H9 (cell line): ENCODE data around the gene BAZ2A. TPM values are rescaled to one million over a fixed set of nuclear protein-coding genes. Genes with fewer than 3 reads are reported as not detected.

Experiments used
- DNase-seq: peaks from one replicate; pipeline ENCODE4 v3.0.0-alpha.2; 2017
- H2AFZ ChIP-seq: one replicate; pipeline ENCODE4 v1.6.1; 2013; ENCODE audit warnings: mild to moderate bottlenecking, low read length, control low read depth, moderate library complexity
- H2AK5ac ChIP-seq: 2 replicates; pipeline ENCODE4 v1.6.1; 2013; ENCODE audit warnings: low read length, control low read depth, mixed read lengths; ENCODE audit not compliant: insufficient read length
- H2BK120ac ChIP-seq: one replicate; pipeline ENCODE4 v1.6.1; 2013; ENCODE audit warnings: low read depth, mild to moderate bottlenecking, low read length, control low read depth, inconsistent platforms; ENCODE audit not compliant: poor library complexity, severe bottlenecking
- H2BK12ac ChIP-seq: 2 replicates; pipeline ENCODE4 v1.6.1; 2013; ENCODE audit warnings: low read length, control low read depth, mixed read lengths, low read depth; ENCODE audit not compliant: insufficient read length
- H2BK15ac ChIP-seq: 2 replicates; pipeline ENCODE4 v1.6.1; 2013; ENCODE audit warnings: low read depth, low read length, control low read depth
- H2BK20ac ChIP-seq: one replicate; pipeline ENCODE4 v1.6.1; 2013; ENCODE audit warnings: low read depth, mild to moderate bottlenecking, low read length, control low read depth, inconsistent platforms; ENCODE audit not compliant: poor library complexity, severe bottlenecking
- H2BK5ac ChIP-seq: 2 replicates; pipeline ENCODE4 v1.6.1; 2013; ENCODE audit warnings: low read length, control low read depth, mixed read lengths; ENCODE audit not compliant: insufficient read length
- H3K14ac ChIP-seq: 2 replicates; pipeline ENCODE4 v1.6.1; 2013; ENCODE audit warnings: low read length, control low read depth; ENCODE audit not compliant: insufficient read depth
- H3K18ac ChIP-seq: 2 replicates; pipeline ENCODE4 v1.6.1; 2013; ENCODE audit warnings: low read depth, mild to moderate bottlenecking, mixed read lengths, low read length, control low read depth; ENCODE audit not compliant: insufficient read length
- H3K23ac ChIP-seq: 2 replicates; pipeline ENCODE4 v1.6.1; 2013; ENCODE audit warnings: low read length, control low read depth, mixed read lengths, low read depth; ENCODE audit not compliant: insufficient read length
- H3K23me2 ChIP-seq: 2 replicates; pipeline ENCODE4 v1.6.1; 2013; ENCODE audit warnings: low read depth, mild to moderate bottlenecking, mixed read lengths, low read length, control low read depth; ENCODE audit not compliant: insufficient read length, poor library complexity, severe bottlenecking
- H3K27ac ChIP-seq: 2 replicates; pipeline ENCODE4 v1.5.1; 2013; ENCODE audit warnings: low read length, control low read depth, mixed read lengths, low read depth; ENCODE audit not compliant: insufficient read length
- H3K27me3 ChIP-seq: 2 replicates; pipeline ENCODE4 v1.6.1; 2013; ENCODE audit warnings: low read length, control low read depth, inconsistent platforms; ENCODE audit not compliant: insufficient read depth
- H3K4ac ChIP-seq: 2 replicates; pipeline ENCODE4 v1.6.1; 2013; ENCODE audit warnings: low read depth, mild to moderate bottlenecking, control low read depth, inconsistent platforms, low read length, moderate library complexity
- H3K4me1 ChIP-seq: 2 replicates; pipeline ENCODE4 v1.6.1; 2013; ENCODE audit warnings: low read length, control low read depth, inconsistent platforms; ENCODE audit not compliant: insufficient read depth
- H3K4me2 ChIP-seq: 2 replicates; pipeline ENCODE4 v1.6.1; 2013; ENCODE audit warnings: low read length, control low read depth, mixed read lengths; ENCODE audit not compliant: insufficient read length, insufficient read depth
- H3K56ac ChIP-seq: 2 replicates; pipeline ENCODE4 v1.6.1; 2013; ENCODE audit warnings: low read depth, mild to moderate bottlenecking, mixed read lengths, low read length, control low read depth; ENCODE audit not compliant: insufficient read length
- H3K79me1 ChIP-seq: 2 replicates; pipeline ENCODE4 v1.6.1; 2013; ENCODE audit warnings: low read depth, mild to moderate bottlenecking, moderate library complexity, low read length, control low read depth, inconsistent platforms; ENCODE audit not compliant: insufficient read depth, poor library complexity, severe bottlenecking
- H3K79me2 ChIP-seq: 2 replicates; pipeline ENCODE4 v1.6.1; 2013; ENCODE audit warnings: low read length, control low read depth, inconsistent platforms; ENCODE audit not compliant: insufficient read depth
- H3K9ac ChIP-seq: 2 replicates; pipeline ENCODE4 v1.6.1; 2013; ENCODE audit warnings: low read length, control low read depth, mixed read lengths; ENCODE audit not compliant: insufficient read length; ENCODE audit errors: extremely low read depth
- H3K9me3 ChIP-seq: one replicate; pipeline ENCODE4 v1.6.1; 2013; ENCODE audit warnings: low read depth, low read length, inconsistent platforms; ENCODE audit not compliant: control insufficient read depth
- H3T11ph ChIP-seq: one replicate; pipeline ENCODE4 v1.6.1; 2013; ENCODE audit warnings: mild to moderate bottlenecking, low read length, control low read depth, inconsistent platforms
- H4K20me1 ChIP-seq: one replicate; pipeline ENCODE4 v1.6.1; 2013; ENCODE audit not compliant: control insufficient read depth, insufficient read length, insufficient read depth
- H4K5ac ChIP-seq: 2 replicates; pipeline ENCODE4 v1.6.1; 2013; ENCODE audit warnings: low read depth, mild to moderate bottlenecking, mixed read lengths, low read length, control low read depth; ENCODE audit not compliant: insufficient read length
- H4K8ac ChIP-seq: replicated peaks from 2 replicates; pipeline ENCODE4 v1.6.1; 2013; ENCODE audit warnings: low read length, control low read depth, mixed read lengths, low read depth; ENCODE audit not compliant: insufficient read length
- H4K91ac ChIP-seq: 2 replicates; pipeline ENCODE4 v1.6.1; 2013; ENCODE audit warnings: low read depth, mild to moderate bottlenecking, moderate library complexity, mixed read lengths, low read length, control low read depth; ENCODE audit not compliant: insufficient read length
- H3K27ac Mint-ChIP-seq, 3 experiments: 2 replicates in 2 of 3; 3 replicates in 1 of 3; pipeline ENCODE4 v1.8.0; 2020 to 2021; ENCODE audit warnings: mixed read lengths in 3 of 3, mild to moderate bottlenecking in 1 of 3, moderate library complexity in 1 of 3
- H3K27me3 Mint-ChIP-seq: 2 replicates; pipeline ENCODE4 v1.8.0; 2021; ENCODE audit warnings: low read depth, mild to moderate bottlenecking, moderate library complexity, mixed read lengths
- H3K36me3 Mint-ChIP-seq, 3 experiments: 2 replicates in 2 of 3; 3 replicates in 1 of 3; pipeline ENCODE4 v1.8.0; 2020 to 2021; ENCODE audit warnings: low read depth in 3 of 3, mixed read lengths in 3 of 3; ENCODE audit not compliant: insufficient read depth in 1 of 3
- H3K4me1 Mint-ChIP-seq, 2 experiments: 2 replicates each; pipeline ENCODE4 v1.8.0; 2020; ENCODE audit warnings: mixed read lengths in 2 of 2
- H3K4me3 Mint-ChIP-seq, 2 experiments: 2 replicates in 1 of 2; 3 replicates in 1 of 2; pipeline ENCODE4 v1.8.0; 2020 to 2021; ENCODE audit warnings: mild to moderate bottlenecking in 2 of 2, mixed read lengths in 2 of 2, moderate library complexity in 1 of 2
- H3K9me3 Mint-ChIP-seq, 2 experiments: 2 replicates in 1 of 2; 3 replicates in 1 of 2; pipeline ENCODE4 v1.8.0; 2020; ENCODE audit warnings: mild to moderate bottlenecking in 2 of 2, mixed read lengths in 2 of 2, moderate library complexity in 1 of 2
- CTCF ChIP-seq: fragments of 200-600 bp; sonication (generic); conservative IDR thresholded peaks from 3 replicates; pipeline ENCODE4 v1.8.0; 2021; ENCODE audit warnings: antibody characterized with exemption, mild to moderate bottlenecking
- WGBS: extraction: QIAGEN DNeasy Blood & Tissue Kit; methylation state at CpG from one replicate; pipeline ENCODE4 v1.1.7; 2013; ENCODE audit warnings: missing lambda C conversion rate, low lambda C conversion rate, mixed read lengths; ENCODE audit not compliant: insufficient read length; ENCODE audit errors: extremely low coverage; 5-methylcytosine and 5-hydroxymethylcytosine counted together
- total RNA-seq: library from RNA; stranded (reverse); gene quantifications from 2 replicates; pipeline ENCODE4 v1.2.1, GENCODE V29; 2021

The BAZ2A gene
- total RNA-seq, 1 experiment from 2014 or later, result 108 TPM

GRCh38 chr12:56641219-56641618, 11.1 kb upstream of the BAZ2A start:
- Mint-ChIP-seq H3K4me1 (peaks cover 32 to 38% of the 10 kb centered on the region in 2 experiments), H3K4me3 (no peak overlapping the region), H3K36me3 (peaks cover 69 to 82% (median 74%) of the 10 kb centered on the region in 3 experiments), H3K27me3 (no peaks in the 10 kb centered on the region), H3K27ac (no peak overlapping the region), H3K9me3 (no peaks in the 10 kb centered on the region)
- no peak overlapping the region for H3T11ph ChIP-seq
- no peak overlapping the region for H3K4me2 ChIP-seq
- no peaks in the 10 kb centered on the region for H4K20me1 ChIP-seq
- H2BK120ac ChIP-seq, result no peak overlapping the region
- no peak overlapping the region for H3K9ac ChIP-seq
- no peak overlapping the region for H2BK12ac ChIP-seq
- no peaks in the 10 kb centered on the region for H3K9me3 ChIP-seq
- peaks cover 17% of the 10 kb centered on the region; the same call in 1 of the 2 replicates for H3K79me2 ChIP-seq
- no peak overlapping the region for H2BK5ac ChIP-seq
- no peaks in the 10 kb centered on the region for H3K27me3 ChIP-seq
- no peak overlapping the region for H2BK20ac ChIP-seq
- no peaks in the 10 kb centered on the region for H3K79me1 ChIP-seq
- H3K56ac ChIP-seq, result no peak overlapping the region
- H2AFZ ChIP-seq, result no peak overlapping the region
- no peak overlapping the region for H2BK15ac ChIP-seq
- H3K27ac ChIP-seq, result no peak overlapping the region
- no peak overlapping the region for H2AK5ac ChIP-seq
- no peak overlapping the region for H3K23ac ChIP-seq
- H3K14ac ChIP-seq, result no peak overlapping the region
- peaks cover 4% of the 10 kb centered on the region for H3K23me2 ChIP-seq
- H4K8ac ChIP-seq, result no peak overlapping the region
- no peak for TF ChIP-seq CTCF
- no peak overlapping the region for H4K5ac ChIP-seq
- H3K4ac ChIP-seq, result no peak overlapping the region
- DNase-seq, result no peak
- H3K18ac ChIP-seq, result no peak overlapping the region
- WGBS, result no CpG with 5 or more reads among the region's 6 CpGs
- no peaks in the 10 kb centered on the region for H3K4me1 ChIP-seq
- no peak overlapping the region for H4K91ac ChIP-seq
